Transverse colon (tissue), 4 donors: ENCODE measurements around the gene STK32A. TPM values are rescaled to one million over a fixed set of nuclear protein-coding genes. Genes with fewer than 3 reads are reported as not detected.

Experiments
- DNase-seq: peaks from one replicate; pipeline ENCODE4 v3.0.0-alpha.2; 2019
- H3K27ac ChIP-seq, 4 donors: fragments of 200-600 bp; sonication (generic); 2 replicates each; pipeline ENCODE4 v1.5.1; 2016 to 2018; ENCODE audit warnings: inconsistent platforms in 4 of 4
- H3K27me3 ChIP-seq: fragments of 200-600 bp; sonication (generic); 2 replicates; pipeline ENCODE4 v1.5.1; 2017; ENCODE audit warnings: inconsistent platforms
- H3K36me3 ChIP-seq, 4 donors: fragments of 200-600 bp; sonication (generic); 2 replicates each; pipeline ENCODE4 v1.5.1; 2017 to 2019; ENCODE audit warnings: inconsistent platforms in 4 of 4
- H3K4me1 ChIP-seq, 4 donors: fragments of 200-600 bp; sonication (generic); 2 replicates each; pipeline ENCODE4 v1.5.1; 2017 to 2020; ENCODE audit warnings: inconsistent platforms in 4 of 4
- H3K4me3 ChIP-seq, 4 donors: fragments of 200-600 bp; sonication (generic); 1 replicate in 1 of 4; 2 replicates in 3 of 4; pipeline versions ENCODE4 v1.5.1 to v1.6.1; 2017 to 2019; ENCODE audit warnings: inconsistent platforms in 4 of 4
- H3K9me3 ChIP-seq, 2 donors: fragments of 200-600 bp; sonication (generic); 2 replicates each; pipeline ENCODE4 v1.5.1; 2017 to 2019; ENCODE audit warnings: inconsistent platforms in 2 of 2
- CTCF ChIP-seq, 5 experiments: fragments of 200-600 bp in 3 of 5; fragments of 450-650 bp in 2 of 5; sonication (generic) in 3 of 5; IDR thresholded peaks; 1 replicate in 2 of 5; 2 replicates in 3 of 5; pipeline ENCODE4 v1.5.1; 2016 to 2017; ENCODE audit warnings: antibody characterized with exemption in 5 of 5, inconsistent platforms in 3 of 5, mild to moderate bottlenecking in 2 of 5, moderate library complexity in 1 of 5
- EP300 ChIP-seq: sonication (generic); formaldehyde crosslinking; IDR thresholded peaks from one replicate; pipeline ENCODE4 v1.6.1; 2017; ENCODE audit warnings: antibody characterized with exemption, low read depth
- POLR2A ChIP-seq: fragments of 450-650 bp; IDR thresholded peaks from one replicate; pipeline ENCODE4 v1.6.1; 2016; ENCODE audit warnings: antibody characterized with exemption, mild to moderate bottlenecking, moderate library complexity
- POLR2AphosphoS5 ChIP-seq, 3 donors: sonication (generic); formaldehyde crosslinking; IDR thresholded peaks; one replicate each; pipeline ENCODE4 v1.6.1; 2016; ENCODE audit warnings: antibody characterized with exemption in 3 of 3
- WGBS, 2 donors: methylation state at CpG; one replicate each; pipeline ENCODE4 v1.1.5; 2018; ENCODE audit warnings: low coverage in 1 of 2; 5-methylcytosine and 5-hydroxymethylcytosine counted together
- in situ Hi-C, 4 donors: fragments of 200-750 bp; cut with MboI; loops; one replicate each; pipeline versions ENCODE4 v1.15.0 to v1.15.1; 2017; ENCODE audit warnings: low sequenced_read_pairs in 3 of 4, low pct_ligation_motif_present in 1 of 4, low pct_unique_long_range_greater_than_20kb in 1 of 4
- intact Hi-C: fragments of 100-400 bp; cut with DNase I; formaldehyde crosslinking; loops from one replicate; pipeline ENCODE4 v1.15.1; 2023; ENCODE audit warnings: low total_unique reads
- total RNA-seq, 4 donors: library from RNA; depleted of rRNA; stranded (reverse); fragments of >200 nt; gene quantifications; one replicate each; pipeline ENCODE4 v1.1.0, GENCODE V29; 2016

STK32A gene
- total RNA-seq, 4 donors from 2014 or later = 1.4 to 1.6 TPM; not detected in 2

GRCh38 chr5:147327421-147327820 lies 92.6 kb downstream of the STK32A start:
- intact Hi-C loops (no loop called here), in situ Hi-C loops (no loop called here)
- TF ChIP-seq POLR2AphosphoS5 (IDR thresholded peaks at IDR 0.05) (no peak), CTCF (IDR thresholded peaks at IDR 0.05) (no peak), POLR2A (no peak), EP300 (no peak)
- Histone ChIP-seq H3K27ac (no peak overlapping the region), H3K9me3 (no peaks in the 10 kb centered on the region), H3K4me1 (no peaks in the 10 kb centered on the region), H3K4me3 (no peak overlapping the region), H3K27me3 (no peaks in the 10 kb centered on the region), H3K36me3 (no peaks in the 10 kb centered on the region)
- 35 to 53% methylated on average over 2 to 4 of the region's 4 CpGs for WGBS, 2 donors
- no peak for DNase-seq

- Histone ChIP-seq H3K9me3 (no peaks in the 10 kb centered on the region), H3K27me3 (no peaks in the 10 kb centered on the region), H3K27ac (no peak overlapping the region), H3K4me1 (no peaks in the 10 kb centered on the region), H3K36me3 (no peaks in the 10 kb centered on the region), H3K4me3 (no peak overlapping the region)
- in situ Hi-C loops (no loop called here), intact Hi-C loops (no loop called here)
- no peak for DNase-seq
- TF ChIP-seq EP300 (no peak), POLR2AphosphoS5 (IDR thresholded peaks at IDR 0.05) (no peak)
- WGBS, 2 donors = 87 to 90% methylated on average over 2 of the region's 2 CpGs
Observed at GRCh38 chr5:147327905-147328304, 93.1 kb downstream of the STK32A start.

GRCh38 chr5:147332658-147333057 lies 97.8 kb downstream of the STK32A start:
- H3K27me3 ChIP-seq = no peaks in the 10 kb centered on the region
- no peaks in the 10 kb centered on the region for H3K9me3 ChIP-seq
- in situ Hi-C loops = no loop called here
- TF ChIP-seq EP300 (no peak), CTCF (IDR thresholded peaks at IDR 0.05) (no peak), POLR2A (no peak), POLR2AphosphoS5 (IDR thresholded peaks at IDR 0.05) (no peak)
- H3K4me3 ChIP-seq = no peak overlapping the region
- 72 to 79% methylated on average over 4 of the region's 4 CpGs for WGBS, 2 donors
- H3K36me3 ChIP-seq = no peaks in the 10 kb centered on the region
- no peak overlapping the region for H3K27ac ChIP-seq
- no peaks in the 10 kb centered on the region for H3K4me1 ChIP-seq
- intact Hi-C loops = no loop called here
- no peak for DNase-seq

- TF ChIP-seq POLR2AphosphoS5 (IDR thresholded peaks at IDR 0.05) (no peak), CTCF (IDR thresholded peaks at IDR 0.05) (no peak), EP300 (no peak), POLR2A (no peak)
- Histone ChIP-seq H3K4me1 (no peaks in the 10 kb centered on the region), H3K9me3 (no peaks in the 10 kb centered on the region), H3K27me3 (no peaks in the 10 kb centered on the region), H3K4me3 (no peak overlapping the region), H3K27ac (no peak overlapping the region), H3K36me3 (no peaks in the 10 kb centered on the region)
- in situ Hi-C loops (no loop called here), intact Hi-C loops (no loop called here)
- no peak for DNase-seq
- WGBS, 2 donors = 64 to 78% methylated on average over 3 to 4 of the region's 4 CpGs
Observed at GRCh38 chr5:147336876-147337275, 102.0 kb downstream of the STK32A start.

GRCh38 chr5:147339313-147339712 lies 104.5 kb downstream of the STK32A start:
- no peaks in the 10 kb centered on the region for H3K27me3 ChIP-seq
- no peaks in the 10 kb centered on the region for H3K9me3 ChIP-seq
- H3K27ac ChIP-seq = no peak overlapping the region
- WGBS, 2 donors = 91 to 92% methylated on average over 2 to 4 of the region's 4 CpGs
- H3K4me1 ChIP-seq = no peaks in the 10 kb centered on the region
- intact Hi-C loops (no loop called here), in situ Hi-C loops (no loop called here)
- DNase-seq = no peak
- TF ChIP-seq POLR2A (no peak), POLR2AphosphoS5 (IDR thresholded peaks at IDR 0.05) (no peak), CTCF (IDR thresholded peaks at IDR 0.05) (no peak), EP300 (no peak)
- H3K36me3 ChIP-seq = no peaks in the 10 kb centered on the region
- no peak overlapping the region for H3K4me3 ChIP-seq
